Sigmoid colon (tissue), 7 donors: ENCODE results near the gene RAET1G. TPM values are rescaled to one million over a fixed set of nuclear protein-coding genes. Genes with fewer than 3 reads are reported as not detected.
A peak's percentile ranks its signal among the peaks of the same experiment; 100 is the strongest.
"Not testable (repeated sequence)": the region's sequence is repeated elsewhere in the genome, so short reads cannot be mapped to it uniquely, and the experiment has no call there.

Source experiments
- DNase-seq: peaks from one replicate; pipeline ENCODE4 v3.0.0-alpha.2; 2019
- H3K27ac ChIP-seq, 4 donors: fragments of 200-600 bp; sonication (generic); one replicate each; pipeline ENCODE4 v1.5.1; 2016 to 2019; ENCODE audit warnings: mild to moderate bottlenecking in 1 of 4
- H3K27me3 ChIP-seq, 3 donors: fragments of 200-600 bp; sonication (generic); one replicate each; pipeline ENCODE4 v1.5.1; 2019; ENCODE audit warnings: mild to moderate bottlenecking in 1 of 3
- H3K36me3 ChIP-seq, 4 donors: fragments of 200-600 bp; sonication (generic); one replicate each; pipeline ENCODE4 v1.5.1; 2016 to 2019
- H3K4me1 ChIP-seq, 4 donors: fragments of 200-600 bp; sonication (generic); one replicate each; pipeline ENCODE4 v1.5.1; 2017 to 2019
- H3K4me3 ChIP-seq, 4 donors: fragments of 200-600 bp; sonication (generic); one replicate each; pipeline ENCODE4 v1.5.1; 2017 to 2019; ENCODE audit warnings: mild to moderate bottlenecking in 2 of 4, moderate library complexity in 1 of 4
- H3K9me3 ChIP-seq, 4 donors: fragments of 200-600 bp in 3 of 4; sonication (generic) in 3 of 4; one replicate each; pipeline versions ENCODE4 v1.5.1 to v1.6.1; 2013 to 2019
- CTCF ChIP-seq, 4 experiments: fragments of 450-650 bp in 3 of 4; fragments of 200-600 bp in 1 of 4; IDR thresholded peaks; one replicate each; pipeline ENCODE4 v1.5.1; 2016 to 2019; ENCODE audit warnings: antibody characterized with exemption in 4 of 4, mild to moderate bottlenecking in 3 of 4, moderate library complexity in 2 of 4
- EP300 ChIP-seq, 4 donors: sonication (generic); formaldehyde crosslinking; IDR thresholded peaks; one replicate each; pipeline ENCODE4 v1.6.1; 2017; ENCODE audit warnings: antibody characterized with exemption in 4 of 4
- POLR2A ChIP-seq, 2 donors: fragments of 450-650 bp; IDR thresholded peaks; one replicate each; pipeline ENCODE4 v1.6.1; 2016; ENCODE audit warnings: antibody characterized with exemption in 2 of 2, mild to moderate bottlenecking in 2 of 2, moderate library complexity in 2 of 2
- POLR2AphosphoS5 ChIP-seq, 4 donors: sonication (generic); formaldehyde crosslinking; IDR thresholded peaks; one replicate each; pipeline ENCODE4 v1.6.1; 2017; ENCODE audit warnings: antibody characterized with exemption in 4 of 4
- WGBS, 2 donors: extraction: QIAGEN DNeasy Blood & Tissue Kit; methylation state at CpG; one replicate each; pipeline ENCODE4 v1.1.7; 2013; 5-methylcytosine and 5-hydroxymethylcytosine counted together
- intact Hi-C: fragments of 100-400 bp; cut with DNase I; formaldehyde crosslinking; loops from one replicate; pipeline ENCODE4 v1.15.1; 2023
- polyA plus RNA-seq, 3 donors: library from polyadenylated mRNA; stranded (reverse); fragments of 200-250 nt; gene quantifications; one replicate each; pipeline ENCODE4 v1.2.3, GENCODE V29; 2013
- total RNA-seq, 4 donors: library from RNA; depleted of rRNA; stranded (reverse); fragments of >200 nt; gene quantifications; one replicate each; pipeline ENCODE4 v1.1.0, GENCODE V29; 2016
- donor health status: healthy with polysubstance abuse.
- donor health status: Bipolar disorder and iron deficiency.
- donor health status: healthy.

Gene RAET1G
- total RNA-seq (not detected), polyA plus RNA-seq (under 1 TPM in 1 of 3 donors, not detected in 2; 0.23 TPM)

- intact Hi-C loops: loop anchor here (10.0 kb wide), 2 partner anchors 208 to 378 kb away; partner anchors contain the start of genes LATS1 and PPIL4
- peak; percentile 96 for DNase-seq
- H3K4me1 ChIP-seq: peaks cover 0 to 31% (median 25%) of the 10 kb centered on the region in 4 donors
- peak within 1 kb of the TSS in 1 of 4 donors; percentile 39 for H3K27ac ChIP-seq
- H3K36me3 ChIP-seq: no peaks in the 10 kb centered on the region
- H3K27me3 ChIP-seq: peaks cover 0 to 6% (median 0%) of the 10 kb centered on the region in 3 donors
- H3K9me3 ChIP-seq: no peaks in the 10 kb centered on the region
- WGBS, 2 donors: 1 to 2% methylated on average over 40 of the region's 40 CpGs
- TF ChIP-seq EP300 (IDR thresholded peaks at IDR 0.05) (peak in 1 of 4 donors; percentile 15), CTCF (IDR thresholded peaks at IDR 0.05) (no peak), POLR2A (IDR thresholded peaks at IDR 0.05) (no peak), POLR2AphosphoS5 (IDR thresholded peaks at IDR 0.05) (peak in 2 of 4 donors; percentile 12 to 40)
- peak within 1 kb of the TSS; percentile 8 to 54 (median 47) for H3K4me3 ChIP-seq
These were observed at the start of gene RAET1G for GRCh38 chr6:149922642-149923326. TSS of gene RAET1G (minus strand) at chr6:149923121. CDS start at chr6:149923010, 111 bp downstream.

- intact Hi-C loops: no loop called here
- no peak overlapping the region for H3K4me3 ChIP-seq
- DNase-seq: peak; percentile 30
- no peak overlapping the region for H3K27ac ChIP-seq
- H3K27me3 ChIP-seq: peaks cover 10 to 93% (median 36%) of the 10 kb centered on the region in 3 donors
- peaks cover 0 to 11% (median 10%) of the 10 kb centered on the region in 4 donors for H3K4me1 ChIP-seq
- H3K9me3 ChIP-seq: no peaks in the 10 kb centered on the region
- no peak for TF ChIP-seq POLR2AphosphoS5 (IDR thresholded peaks at IDR 0.05)
- TF ChIP-seq EP300 (IDR thresholded peaks at IDR 0.05): no peak
- no peak for TF ChIP-seq CTCF (IDR thresholded peaks at IDR 0.05)
- 75 to 80% methylated on average over 2 of the region's 2 CpGs for WGBS, 2 donors
- H3K36me3 ChIP-seq: no peaks in the 10 kb centered on the region
These were observed 46.7 kb upstream of the RAET1G start for GRCh38 chr6:149969635-149970034.

GRCh38 chr6:149968909-149969308 lies 46.0 kb upstream of the RAET1G start:
- peaks cover 17 to 93% (median 44%) of the 10 kb centered on the region in 3 donors for H3K27me3 ChIP-seq
- H3K4me3 ChIP-seq, H3K9me3 ChIP-seq, H3K27ac ChIP-seq, DNase-seq, H3K36me3 ChIP-seq, intact Hi-C loops: not testable (repeated sequence)
- peaks cover 0 to 18% (median 17%) of the 10 kb centered on the region in 4 donors for H3K4me1 ChIP-seq
- WGBS, 2 donors: 72 to 82% methylated on average over 2 of the region's 2 CpGs

- peak; percentile 38 for DNase-seq
- H3K36me3 ChIP-seq, H3K4me3 ChIP-seq, H3K9me3 ChIP-seq, H3K27ac ChIP-seq, intact Hi-C loops: not testable (repeated sequence)
- H3K4me1 ChIP-seq: peaks cover 0 to 26% (median 26%) of the 10 kb centered on the region in 4 donors
- H3K27me3 ChIP-seq: peaks cover 22 to 93% (median 53%) of the 10 kb centered on the region in 3 donors
- WGBS, 2 donors: 53 to 69% methylated on average over 2 of the region's 2 CpGs
These were observed 45.1 kb upstream of the RAET1G start for GRCh38 chr6:149967999-149968398.

GRCh38 chr6:149967591-149967990 lies 44.7 kb upstream of the RAET1G start:
- H3K4me1 ChIP-seq: peaks cover 0 to 28% (median 26%) of the 10 kb centered on the region in 4 donors
- TF ChIP-seq POLR2AphosphoS5 (IDR thresholded peaks at IDR 0.05): no peak
- no peak for TF ChIP-seq POLR2A (IDR thresholded peaks at IDR 0.05)
- no peak for TF ChIP-seq EP300 (IDR thresholded peaks at IDR 0.05)
- no peaks in the 10 kb centered on the region for H3K36me3 ChIP-seq
- no peaks in the 10 kb centered on the region for H3K9me3 ChIP-seq
- peaks cover 22 to 93% (median 57%) of the 10 kb centered on the region in 3 donors for H3K27me3 ChIP-seq
- intact Hi-C loops: no loop called here
- no peak overlapping the region for H3K4me3 ChIP-seq
- DNase-seq: no peak
- no peak overlapping the region for H3K27ac ChIP-seq
- 82 to 95% methylated on average over 4 of the region's 4 CpGs for WGBS, 2 donors

GRCh38 chr6:149966319-149966718 lies 43.4 kb upstream of the RAET1G start:
- intact Hi-C loops, H3K9me3 ChIP-seq, H3K4me3 ChIP-seq, H3K36me3 ChIP-seq, DNase-seq, H3K27ac ChIP-seq: not testable (repeated sequence)
- WGBS, 2 donors: 89 to 91% methylated on average over 2 of the region's 2 CpGs
- Histone ChIP-seq H3K27me3 (peaks cover 22 to 94% (median 69%) of the 10 kb centered on the region in 3 donors), H3K4me1 (peaks cover 0 to 28% (median 26%) of the 10 kb centered on the region in 4 donors)
